GM10248 (cell line): ENCODE measurements around the gene GSDMA.

ENCODE experiments used
- CTCF ChIA-PET: fragments of 300-600 bp; sonication (Branson Sonifier 250); formaldehyde crosslinking; extraction: SDS; loops from one replicate; lab custom pipeline; 2021; ENCODE audit warnings: antibody characterized with exemption; lab: Yijun Ruan, JAX
- POLR2A ChIA-PET: fragments of 350-650 bp; sonication (Branson Sonifier 250); formaldehyde crosslinking; extraction: SDS; loops from one replicate; lab custom pipeline; 2020; ENCODE audit warnings: antibody characterized with exemption; lab: Yijun Ruan, JAX
- DNase-seq: peaks from one replicate; pipeline ENCODE4 v3.0.0; 2012; ENCODE audit errors: extremely low spot score
- CTCF ChIP-seq: IDR thresholded peaks from 2 replicates; pipeline ENCODE4 v1.5.1; 2012; ENCODE audit warnings: mild to moderate bottlenecking, low read depth; ENCODE audit errors: extremely low read depth, missing control alignments, control extremely low read depth

Gene GSDMA

GRCh38 chr17:39949028-39949427 lies 13.8 kb upstream of the GSDMA start:
- DNase-seq, result no peak
- no peak for TF ChIP-seq CTCF
- ChIA-PET CTCF (no interaction called here), POLR2A (no interaction called here)

- POLR2A ChIA-PET, result no interaction called here
- CTCF ChIA-PET, result interaction anchor here (1.4 kb wide), 1 partner anchor 329 kb away, joined by 6 read pairs; no protein-coding TSS in a partner anchor
- DNase-seq, result no peak
- no peak for TF ChIP-seq CTCF
These were observed 11.9 kb upstream of the GSDMA start for GRCh38 chr17:39950871-39951348.

GRCh38 chr17:39951924-39952679 lies 10.7 kb upstream of the GSDMA start:
- DNase-seq, result no peak
- no peak for TF ChIP-seq CTCF
- POLR2A ChIA-PET, result no interaction called here
- CTCF ChIA-PET, result interaction anchor here (1.1 to 4.2 kb wide), 3 partner anchors 12 to 161 kb away, joined by 3 to 16 read pairs (median 3); no protein-coding TSS in a partner anchor

GRCh38 chr17:39952680-39953470 lies 9.9 kb upstream of the GSDMA start:
- peak; percentile 98 for DNase-seq
- TF ChIP-seq CTCF, result no peak
- ChIA-PET CTCF (interaction anchor here (1.1 to 4.2 kb wide), 4 partner anchors 13 to 160 kb away, joined by 3 to 16 read pairs (median 4); partner anchors contain the start of gene PSMD3), POLR2A (interaction anchor here (1.1 kb wide), 1 partner anchor 315 kb away, joined by 3 read pairs; no protein-coding TSS in a partner anchor)

- POLR2A ChIA-PET, result interaction anchor here (1.1 kb wide), 1 partner anchor 316 kb away, joined by 3 read pairs; no protein-coding TSS in a partner anchor
- DNase-seq, result no peak
- CTCF ChIA-PET, result interaction anchor here (1.1 to 4.2 kb wide), 3 partner anchors 13 to 159 kb away, joined by 3 to 16 read pairs (median 6); partner anchors contain the start of gene PSMD3
- TF ChIP-seq CTCF, result no peak
These were observed 9.3 kb upstream of the GSDMA start for GRCh38 chr17:39953471-39953888.

- ChIA-PET POLR2A (no interaction called here), CTCF (interaction anchor here (0.6 to 4.2 kb wide), 6 partner anchors 9 to 333 kb away, joined by 3 to 16 read pairs (median 4); partner anchors contain the start of gene PSMD3)
- DNase-seq, result no peak
- no peak for TF ChIP-seq CTCF
These were observed 7.9 kb upstream of the GSDMA start for GRCh38 chr17:39954876-39955275.
